Cardiac muscle cell (in vitro differentiated cells and primary cell): ENCODE results near the gene RDH12. TPM values are rescaled to one million over a fixed set of nuclear protein-coding genes. Genes with fewer than 3 reads are reported as not detected.

ENCODE experiments used
- DNase-seq, 2 donors: peaks; one replicate each; pipeline versions ENCODE4 v3.0.0 to v3.0.0-alpha.2; 2010 to 2017; ENCODE audit warnings: low read depth in 1 of 2, low spot score in 1 of 2
- H3K27ac ChIP-seq: fragments of 200-600 bp; sonication (generic); 2 replicates; pipeline ENCODE4 v1.5.1; 2016
- H3K27me3 ChIP-seq: fragments of 200-600 bp; sonication (generic); 2 replicates; pipeline ENCODE4 v1.6.0; 2016; ENCODE audit warnings: control low read depth
- H3K36me3 ChIP-seq: fragments of 200-600 bp; sonication (generic); 2 replicates; pipeline ENCODE4 v1.5.1; 2016; ENCODE audit warnings: control low read depth
- H3K4me1 ChIP-seq: fragments of 200-600 bp; sonication (generic); 2 replicates; pipeline ENCODE4 v1.8.1; 2017; ENCODE audit warnings: low read depth, mild to moderate bottlenecking, mixed run types
- H3K4me3 ChIP-seq: fragments of 200-600 bp; sonication (generic); 2 replicates; pipeline ENCODE4 v1.5.1; 2016; ENCODE audit warnings: mild to moderate bottlenecking
- H3K9me3 ChIP-seq: fragments of 200-600 bp; sonication (generic); 2 replicates; pipeline ENCODE4 v1.5.1; 2017; ENCODE audit warnings: low read depth, mild to moderate bottlenecking, control low read depth
- polyA plus RNA-seq: library from polyadenylated mRNA; unstranded; fragments of >200 nt; fragmentation: Nextera tagmentation; extraction: Ambion mirVana; gene quantifications from 2 replicates; pipeline ENCODE4 v1.2.1, GENCODE V29; 2016
- total RNA-seq: library from RNA; depleted of rRNA; stranded (reverse); fragments of >200 nt; gene quantifications from 2 replicates; pipeline ENCODE4 v1.2.3, GENCODE V29; 2016
- TF ChIP-seq, protein P1 (sequence below): IDR thresholded peaks from 2 replicates; pipeline ENCODE4 v1.5.1; 2012; ENCODE audit warnings: low read depth, mild to moderate bottlenecking, low read length

RDH12 gene
- total and polyA plus RNA-seq, 2 experiments from 2014 or later: 0.48 to 1.7 TPM

DNA sequence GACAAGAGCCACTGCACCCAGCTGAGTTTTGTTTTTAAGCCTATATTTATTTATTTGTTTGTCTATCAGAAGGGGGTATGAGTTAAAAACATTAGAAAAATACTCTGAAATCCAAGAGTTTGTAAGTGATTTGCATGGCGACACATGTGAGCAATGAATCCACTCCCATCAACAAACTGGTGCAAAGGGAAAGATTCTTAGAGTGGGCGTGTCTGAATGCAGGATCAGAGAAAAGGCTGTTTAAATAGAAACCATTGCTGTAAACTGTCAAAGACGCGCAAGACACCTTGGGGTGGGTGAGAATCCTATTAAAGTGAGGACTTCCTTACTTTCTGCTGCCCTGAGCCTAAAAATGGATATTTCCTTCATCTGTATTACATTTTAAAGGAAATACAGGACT is 62.8 kb downstream of the RDH12 start:
- no peak overlapping the region for H3K27ac ChIP-seq
- peaks cover 31% of the 10 kb centered on the region for H3K36me3 ChIP-seq
- H3K9me3 ChIP-seq: no peaks in the 10 kb centered on the region
- TF ChIP-seq, protein P1, sequence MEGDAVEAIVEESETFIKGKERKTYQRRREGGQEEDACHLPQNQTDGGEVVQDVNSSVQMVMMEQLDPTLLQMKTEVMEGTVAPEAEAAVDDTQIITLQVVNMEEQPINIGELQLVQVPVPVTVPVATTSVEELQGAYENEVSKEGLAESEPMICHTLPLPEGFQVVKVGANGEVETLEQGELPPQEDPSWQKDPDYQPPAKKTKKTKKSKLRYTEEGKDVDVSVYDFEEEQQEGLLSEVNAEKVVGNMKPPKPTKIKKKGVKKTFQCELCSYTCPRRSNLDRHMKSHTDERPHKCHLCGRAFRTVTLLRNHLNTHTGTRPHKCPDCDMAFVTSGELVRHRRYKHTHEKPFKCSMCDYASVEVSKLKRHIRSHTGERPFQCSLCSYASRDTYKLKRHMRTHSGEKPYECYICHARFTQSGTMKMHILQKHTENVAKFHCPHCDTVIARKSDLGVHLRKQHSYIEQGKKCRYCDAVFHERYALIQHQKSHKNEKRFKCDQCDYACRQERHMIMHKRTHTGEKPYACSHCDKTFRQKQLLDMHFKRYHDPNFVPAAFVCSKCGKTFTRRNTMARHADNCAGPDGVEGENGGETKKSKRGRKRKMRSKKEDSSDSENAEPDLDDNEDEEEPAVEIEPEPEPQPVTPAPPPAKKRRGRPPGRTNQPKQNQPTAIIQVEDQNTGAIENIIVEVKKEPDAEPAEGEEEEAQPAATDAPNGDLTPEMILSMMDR: no peak
- H3K4me3 ChIP-seq: no peak overlapping the region
- no peaks in the 10 kb centered on the region for H3K4me1 ChIP-seq
- no peak for DNase-seq
- no peaks in the 10 kb centered on the region for H3K27me3 ChIP-seq

DNA sequence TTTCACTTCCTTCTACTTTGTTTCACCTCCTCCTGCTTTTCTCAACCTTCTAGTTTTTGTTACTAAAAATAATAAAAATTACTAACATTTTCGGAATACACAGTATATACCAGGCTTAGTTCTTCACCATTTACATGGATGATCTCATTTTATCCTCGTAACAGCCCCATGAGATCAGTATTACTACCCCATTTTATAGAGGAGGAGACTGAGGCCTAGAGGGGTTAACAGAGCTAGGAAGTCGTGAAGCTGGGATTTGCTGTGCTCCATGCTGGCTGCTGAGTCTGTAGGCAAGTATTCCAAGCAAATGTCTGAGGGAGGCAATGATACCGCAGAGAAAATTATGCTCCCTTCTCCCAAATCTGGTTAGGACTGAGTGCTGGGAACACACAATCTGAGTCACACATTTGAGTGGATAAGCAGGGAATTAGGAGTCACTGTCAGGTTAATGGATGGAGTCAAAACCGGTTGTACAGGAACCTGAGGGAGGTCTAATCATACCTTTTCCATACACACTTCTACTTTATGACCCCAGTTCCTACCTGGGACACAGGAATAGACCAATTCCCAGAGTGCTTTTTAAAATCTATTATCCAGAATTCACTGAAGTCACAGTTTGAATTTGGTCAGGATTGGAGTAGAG is 63.6 kb downstream of the RDH12 start:
- peaks cover 31% of the 10 kb centered on the region for H3K36me3 ChIP-seq
- no peak for DNase-seq
- H3K9me3 ChIP-seq: no peaks in the 10 kb centered on the region
- no peaks in the 10 kb centered on the region for H3K4me1 ChIP-seq
- H3K27me3 ChIP-seq: no peaks in the 10 kb centered on the region
- TF ChIP-seq, protein P1: no peak
- no peak overlapping the region for H3K4me3 ChIP-seq
- H3K27ac ChIP-seq: no peak overlapping the region

DNA sequence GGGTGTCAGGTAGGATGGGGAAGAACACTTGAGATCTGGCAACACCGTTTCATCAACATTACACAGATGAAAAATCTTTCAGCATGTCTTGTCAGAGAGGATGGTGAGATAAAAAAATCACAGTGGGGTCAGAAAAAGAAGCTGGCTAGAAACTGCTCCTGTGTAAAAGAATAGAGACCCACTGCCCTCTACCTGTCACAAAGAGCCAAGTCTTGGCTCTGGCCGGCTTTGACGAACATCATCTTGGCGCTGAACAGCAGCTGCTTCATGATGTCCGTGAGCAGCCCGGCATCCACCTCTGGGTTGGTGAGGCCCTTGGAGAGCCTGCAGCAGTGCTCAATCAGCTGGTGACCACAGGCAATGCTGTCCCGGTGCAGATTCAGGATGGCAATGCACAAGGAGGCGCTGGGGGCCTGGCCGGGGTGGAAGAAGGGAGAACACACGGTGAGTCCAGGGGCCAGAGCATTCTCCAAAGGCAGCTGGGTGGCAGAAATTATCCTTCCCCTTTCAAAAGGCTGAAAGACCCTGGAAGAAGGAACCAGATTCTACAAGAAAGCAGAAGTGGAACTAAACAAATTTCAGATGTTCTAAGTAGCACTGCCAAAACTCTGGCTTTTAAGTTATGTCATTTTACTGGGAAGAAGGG is 64.5 kb downstream of the RDH12 start:
- Histone ChIP-seq H3K36me3 (peaks cover 34% of the 10 kb centered on the region), H3K9me3 (no peaks in the 10 kb centered on the region), H3K27me3 (no peaks in the 10 kb centered on the region), H3K4me1 (no peaks in the 10 kb centered on the region), H3K4me3 (no peak overlapping the region), H3K27ac (no peak overlapping the region)
- DNase-seq: no peak
- TF ChIP-seq, protein P1: no peak

DNA sequence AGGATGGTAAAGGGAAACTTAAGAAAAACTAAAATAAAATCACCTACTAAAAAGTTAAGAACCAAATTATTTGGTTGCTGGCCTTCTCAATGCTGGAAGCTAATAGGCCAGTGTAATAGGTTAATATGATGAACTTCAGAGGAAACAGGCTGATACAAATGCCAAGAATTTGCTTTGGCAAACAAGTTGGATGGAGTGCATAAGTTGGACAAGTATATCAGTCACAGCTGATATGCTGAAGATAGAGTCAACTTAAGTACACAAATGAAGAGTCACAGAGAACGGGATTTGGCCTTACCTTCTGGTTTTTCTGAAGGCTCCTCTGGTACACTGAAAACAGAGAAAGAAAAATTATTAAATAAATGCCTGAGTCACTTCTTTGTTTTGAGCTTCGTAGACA is 66.5 kb downstream of the RDH12 start:
- H3K27me3 ChIP-seq: no peaks in the 10 kb centered on the region
- H3K4me3 ChIP-seq: no peak overlapping the region
- H3K36me3 ChIP-seq: peaks cover 51% of the 10 kb centered on the region
- H3K9me3 ChIP-seq: no peaks in the 10 kb centered on the region
- no peak overlapping the region for H3K27ac ChIP-seq
- DNase-seq: peak in 1 of 2 donors; percentile 4
- TF ChIP-seq, protein P1: no peak
- no peaks in the 10 kb centered on the region for H3K4me1 ChIP-seq

DNA sequence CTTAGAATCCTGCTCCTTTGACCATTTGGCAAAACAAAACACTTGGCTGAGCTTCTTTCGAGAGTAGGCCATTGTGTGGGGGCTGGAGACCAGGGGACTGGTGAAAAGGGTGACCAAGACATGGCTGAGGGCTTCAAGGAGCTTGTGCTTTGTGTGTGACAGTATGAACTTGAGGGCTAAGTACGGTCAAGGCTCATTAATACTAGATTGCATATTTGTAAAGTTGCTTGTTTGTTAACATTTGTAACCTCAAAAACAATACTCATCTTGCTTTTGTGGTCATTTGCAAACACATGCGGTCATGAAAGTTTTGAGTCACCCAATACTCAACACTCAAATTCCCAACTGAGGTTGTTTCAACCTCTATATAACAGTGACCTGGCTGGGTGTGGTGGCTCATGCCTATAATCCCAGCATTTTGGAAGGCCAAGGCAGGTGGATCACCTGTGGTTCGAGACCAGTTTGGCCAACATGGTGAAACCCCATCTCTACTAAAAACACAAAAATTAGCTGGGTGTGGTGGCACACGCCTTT is 72.2 kb downstream of the RDH12 start:
- TF ChIP-seq, protein P1: no peak
- DNase-seq: no peak
- no peaks in the 10 kb centered on the region for H3K9me3 ChIP-seq
- no peak overlapping the region for H3K4me3 ChIP-seq
- no peaks in the 10 kb centered on the region for H3K27me3 ChIP-seq
- peaks cover 45% of the 10 kb centered on the region for H3K36me3 ChIP-seq
- no peaks in the 10 kb centered on the region for H3K4me1 ChIP-seq
- H3K27ac ChIP-seq: no peak overlapping the region
